ENCODE results near the gene DCLRE1B. TPM values are rescaled to one million over a fixed set of nuclear protein-coding genes. Genes with fewer than 3 reads are reported as not detected.
A peak's percentile ranks its signal among the peaks of the same experiment; 100 is the strongest.

Gene DCLRE1B
- total and polyA plus RNA-seq, 2 experiments from 2014 or later = 5.5 to 5.6 TPM

DNA sequence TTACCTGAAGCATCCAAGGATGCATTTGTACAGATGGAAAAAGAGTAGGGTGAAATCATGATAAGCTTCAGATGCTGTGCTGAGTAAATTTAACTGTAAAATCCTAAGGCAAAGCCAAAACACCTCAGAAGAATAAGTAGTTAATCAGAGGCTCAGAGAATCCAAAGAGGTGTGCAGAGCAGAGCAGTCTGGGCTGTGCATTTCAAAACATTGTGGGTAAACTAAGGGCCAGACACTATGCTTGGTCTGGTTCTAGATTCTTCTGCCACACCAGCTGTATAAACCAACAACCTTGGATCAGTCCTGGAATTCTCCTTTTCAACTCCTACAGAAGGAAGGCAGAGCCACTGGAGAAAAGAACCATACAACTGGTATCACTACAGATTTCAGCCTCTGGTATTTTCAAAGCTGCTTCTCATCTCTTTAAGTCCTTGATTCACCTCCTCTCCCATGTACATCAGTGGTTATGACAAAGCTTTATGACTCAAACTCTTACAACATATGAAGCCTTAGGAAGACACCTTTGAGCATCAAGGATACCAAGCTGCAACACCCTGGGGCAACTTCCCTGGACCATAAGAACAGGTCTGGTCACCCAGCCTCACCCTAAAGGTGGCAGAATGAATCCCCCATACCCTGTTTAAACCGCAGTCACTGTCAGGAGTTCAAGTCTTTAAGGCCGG lies 12.4 kb downstream of the DCLRE1B start:
- peak in 1 of 2 donors; percentile 17 for DNase-seq (ENCODE audit: low read depth in 1 of 2, low spot score in 1 of 2)
- H3K27me3 ChIP-seq = peaks cover 5% of the 10 kb centered on the region
- no peak overlapping the region for H3K4me3 ChIP-seq
- TF ChIP-seq, protein P1, sequence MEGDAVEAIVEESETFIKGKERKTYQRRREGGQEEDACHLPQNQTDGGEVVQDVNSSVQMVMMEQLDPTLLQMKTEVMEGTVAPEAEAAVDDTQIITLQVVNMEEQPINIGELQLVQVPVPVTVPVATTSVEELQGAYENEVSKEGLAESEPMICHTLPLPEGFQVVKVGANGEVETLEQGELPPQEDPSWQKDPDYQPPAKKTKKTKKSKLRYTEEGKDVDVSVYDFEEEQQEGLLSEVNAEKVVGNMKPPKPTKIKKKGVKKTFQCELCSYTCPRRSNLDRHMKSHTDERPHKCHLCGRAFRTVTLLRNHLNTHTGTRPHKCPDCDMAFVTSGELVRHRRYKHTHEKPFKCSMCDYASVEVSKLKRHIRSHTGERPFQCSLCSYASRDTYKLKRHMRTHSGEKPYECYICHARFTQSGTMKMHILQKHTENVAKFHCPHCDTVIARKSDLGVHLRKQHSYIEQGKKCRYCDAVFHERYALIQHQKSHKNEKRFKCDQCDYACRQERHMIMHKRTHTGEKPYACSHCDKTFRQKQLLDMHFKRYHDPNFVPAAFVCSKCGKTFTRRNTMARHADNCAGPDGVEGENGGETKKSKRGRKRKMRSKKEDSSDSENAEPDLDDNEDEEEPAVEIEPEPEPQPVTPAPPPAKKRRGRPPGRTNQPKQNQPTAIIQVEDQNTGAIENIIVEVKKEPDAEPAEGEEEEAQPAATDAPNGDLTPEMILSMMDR (IDR thresholded peaks at IDR 0.05; ENCODE audit: low read depth, low read length) = no peak
- no peak overlapping the region for H3K27ac ChIP-seq
- no peaks in the 10 kb centered on the region for H3K9me3 ChIP-seq (ENCODE audit: low read depth)
- no peaks in the 10 kb centered on the region for H3K36me3 ChIP-seq
- no peaks in the 10 kb centered on the region for H3K4me1 ChIP-seq (ENCODE audit: low read depth)

GRCh38 chr1:113918243-113918642 lies 13.1 kb downstream of the DCLRE1B start:
- TF ChIP-seq, protein P1 (IDR thresholded peaks at IDR 0.05; ENCODE audit: low read depth, low read length) = no peak
- Histone ChIP-seq H3K36me3 (no peaks in the 10 kb centered on the region), H3K27me3 (peaks cover 12% of the 10 kb centered on the region), H3K27ac (no peak overlapping the region), H3K9me3 (ENCODE audit: low read depth) (no peaks in the 10 kb centered on the region), H3K4me3 (no peak overlapping the region), H3K4me1 (ENCODE audit: low read depth) (no peaks in the 10 kb centered on the region)
- DNase-seq (ENCODE audit: low read depth in 1 of 2, low spot score in 1 of 2) = no peak

DNA sequence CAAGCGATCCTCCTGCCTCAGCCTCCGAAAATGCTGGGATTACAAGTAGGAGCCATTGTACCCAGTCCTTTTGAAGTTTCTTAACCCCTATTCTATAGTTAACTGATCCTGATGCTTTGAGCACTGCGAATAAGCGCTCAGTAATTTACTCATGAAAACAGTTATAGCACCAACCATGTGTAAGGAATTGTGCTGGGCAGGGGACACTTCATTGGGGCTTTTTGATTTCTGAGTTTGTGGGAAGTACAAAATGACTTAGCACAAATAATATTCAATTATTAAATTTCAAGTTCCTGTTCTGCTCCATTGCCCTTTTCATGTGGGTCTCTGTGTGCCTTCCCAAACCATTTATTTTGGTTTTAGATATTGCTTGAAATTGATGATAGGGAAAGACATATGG lies 17.8 kb downstream of the DCLRE1B start:
- TF ChIP-seq, protein P1 (IDR thresholded peaks at IDR 0.05; ENCODE audit: low read depth, low read length) = no peak
- Histone ChIP-seq H3K4me1 (ENCODE audit: low read depth) (peaks cover under 1% of the 10 kb centered on the region), H3K36me3 (no peaks in the 10 kb centered on the region), H3K27me3 (peaks cover 22% of the 10 kb centered on the region), H3K9me3 (ENCODE audit: low read depth) (no peaks in the 10 kb centered on the region), H3K27ac (no peak overlapping the region), H3K4me3 (no peak overlapping the region)
- no peak for DNase-seq (ENCODE audit: low read depth in 1 of 2, low spot score in 1 of 2)

DNA sequence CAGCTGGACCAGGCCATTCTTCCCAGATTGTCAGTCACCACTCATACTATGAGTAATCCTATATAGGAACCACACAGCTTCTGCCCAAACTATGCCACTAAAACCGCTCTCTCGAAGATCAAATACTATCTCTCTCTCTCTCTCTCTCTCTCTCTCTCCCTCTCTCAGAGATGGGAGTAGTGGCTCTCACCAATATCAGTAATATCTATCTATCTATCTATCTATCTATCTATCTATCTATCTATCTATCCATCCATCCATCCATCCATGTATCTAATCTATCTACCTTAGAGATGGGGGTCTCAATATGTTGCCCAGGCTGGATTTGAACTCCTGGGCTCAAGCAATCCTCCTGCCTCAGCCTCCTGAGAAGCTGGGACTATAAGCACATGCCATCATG lies 19.3 kb downstream of the DCLRE1B start:
- TF ChIP-seq, protein P1 (IDR thresholded peaks at IDR 0.05; ENCODE audit: low read depth, low read length) = no peak
- H3K4me1 ChIP-seq (ENCODE audit: low read depth) = peaks cover 8% of the 10 kb centered on the region
- no peak overlapping the region for H3K4me3 ChIP-seq
- DNase-seq (ENCODE audit: low read depth in 1 of 2, low spot score in 1 of 2) = no peak
- H3K9me3 ChIP-seq (ENCODE audit: low read depth) = no peaks in the 10 kb centered on the region
- H3K27me3 ChIP-seq = peaks cover 17% of the 10 kb centered on the region
- no peak overlapping the region for H3K27ac ChIP-seq
- H3K36me3 ChIP-seq = no peaks in the 10 kb centered on the region

- Histone ChIP-seq H3K36me3 (no peaks in the 10 kb centered on the region), H3K27ac (peak overlapping the region; percentile 88), H3K4me3 (peak overlapping the region; percentile 85), H3K4me1 (ENCODE audit: low read depth) (peaks cover 24% of the 10 kb centered on the region), H3K9me3 (ENCODE audit: low read depth) (no peaks in the 10 kb centered on the region), H3K27me3 (peaks cover 9% of the 10 kb centered on the region)
- DNase-seq (ENCODE audit: low read depth in 1 of 2, low spot score in 1 of 2) = no peak
- TF ChIP-seq, protein P1 (IDR thresholded peaks at IDR 0.05; ENCODE audit: low read depth, low read length) = no peak
Measured at GRCh38 chr1:113928187-113928930, 23.2 kb downstream of the DCLRE1B start.
